Left renal pelvis (tissue), 4 donors: Measurements from ENCODE around the gene SRRM3. TPM values are rescaled to one million over a fixed set of nuclear protein-coding genes. Genes with fewer than 3 reads are reported as not detected.
"Not testable (repeated sequence)": the region's sequence is repeated elsewhere in the genome, so short reads cannot be mapped to it uniquely, and the experiment has no call there.

ENCODE experiments used
- DNase-seq, 4 donors: peaks; one replicate each; pipeline ENCODE4 v3.0.0-alpha.2; 2013; ENCODE audit warnings: low read depth in 4 of 4, low spot score in 3 of 4
- polyA plus RNA-seq, 4 donors: library from polyadenylated mRNA; unstranded; fragments of 120-200 nt; gene quantifications; one replicate each; pipeline ENCODE4 v1.2.1, GENCODE V29; 2013; ENCODE audit not compliant: insufficient read length in 4 of 4

Gene SRRM3
- polyA plus RNA-seq: 1 to 10 TPM in 2 of 4 donors, under 1 TPM in 2; 0.14 to 2.2 (median 1.2) TPM

- DNase-seq: peak; percentile 25 to 53 (median 47)
Observed at GRCh38 chr7:76201732-76202665, at the start of gene SRRM3. Gene SRRM3, plus strand, starts transcription at chr7:76201896. Its CDS starts 33,171 bp downstream, at chr7:76235067.

- DNase-seq: no peak
Observed at GRCh38 chr7:76151932-76152331, 49.8 kb upstream of the SRRM3 start.

GRCh38 chr7:76153571-76154230, 48.0 kb upstream of the SRRM3 start:
- not testable (repeated sequence) for DNase-seq

GRCh38 chr7:76155938-76156337, 45.8 kb upstream of the SRRM3 start:
- DNase-seq: no peak

- not testable (repeated sequence) for DNase-seq
Observed at GRCh38 chr7:76156992-76157685, 44.6 kb upstream of the SRRM3 start.

- not testable (repeated sequence) for DNase-seq
Observed at GRCh38 chr7:76158416-76158815, 43.3 kb upstream of the SRRM3 start.

GRCh38 chr7:76162416-76163170, 39.1 kb upstream of the SRRM3 start:
- not testable (repeated sequence) for DNase-seq

- not testable (repeated sequence) for DNase-seq
Observed at GRCh38 chr7:76163812-76164211, 37.9 kb upstream of the SRRM3 start.

- DNase-seq: no peak
Observed at GRCh38 chr7:76165106-76165972, 36.4 kb upstream of the SRRM3 start.

GRCh38 chr7:76165973-76166403, 35.7 kb upstream of the SRRM3 start:
- DNase-seq: no peak

- peak; percentile 84 to 91 (median 90) for DNase-seq
Observed at GRCh38 chr7:76166404-76167255, 35.1 kb upstream of the SRRM3 start.

GRCh38 chr7:76173566-76174205, 28.0 kb upstream of the SRRM3 start:
- no peak for DNase-seq

GRCh38 chr7:76176951-76177350, 24.7 kb upstream of the SRRM3 start:
- not testable (repeated sequence) for DNase-seq

- no peak for DNase-seq
Observed at GRCh38 chr7:76179686-76180085, 22.0 kb upstream of the SRRM3 start.

- DNase-seq: no peak
Observed at GRCh38 chr7:76182225-76182960, 19.3 kb upstream of the SRRM3 start.

- no peak for DNase-seq
Observed at GRCh38 chr7:76185187-76185896, 16.4 kb upstream of the SRRM3 start.
